MM.1S (cell line): ENCODE data around the gene GDPD5.

ENCODE experiments used
- CTCF ChIP-seq: fragments of 300-600 bp; sonication (generic); IDR thresholded peaks from 2 replicates; pipeline ENCODE4 v1.5.1; 2016; ENCODE audit warnings: antibody characterized with exemption, low read length, mixed read lengths
- EZH2 ChIP-seq: fragments of 300-600 bp; sonication (generic); optimal IDR thresholded peaks from 2 replicates; pipeline ENCODE3; 2017; ENCODE audit warnings: low read depth, mild to moderate bottlenecking, antibody characterized with exemption, low read length, mixed read lengths

DNA sequence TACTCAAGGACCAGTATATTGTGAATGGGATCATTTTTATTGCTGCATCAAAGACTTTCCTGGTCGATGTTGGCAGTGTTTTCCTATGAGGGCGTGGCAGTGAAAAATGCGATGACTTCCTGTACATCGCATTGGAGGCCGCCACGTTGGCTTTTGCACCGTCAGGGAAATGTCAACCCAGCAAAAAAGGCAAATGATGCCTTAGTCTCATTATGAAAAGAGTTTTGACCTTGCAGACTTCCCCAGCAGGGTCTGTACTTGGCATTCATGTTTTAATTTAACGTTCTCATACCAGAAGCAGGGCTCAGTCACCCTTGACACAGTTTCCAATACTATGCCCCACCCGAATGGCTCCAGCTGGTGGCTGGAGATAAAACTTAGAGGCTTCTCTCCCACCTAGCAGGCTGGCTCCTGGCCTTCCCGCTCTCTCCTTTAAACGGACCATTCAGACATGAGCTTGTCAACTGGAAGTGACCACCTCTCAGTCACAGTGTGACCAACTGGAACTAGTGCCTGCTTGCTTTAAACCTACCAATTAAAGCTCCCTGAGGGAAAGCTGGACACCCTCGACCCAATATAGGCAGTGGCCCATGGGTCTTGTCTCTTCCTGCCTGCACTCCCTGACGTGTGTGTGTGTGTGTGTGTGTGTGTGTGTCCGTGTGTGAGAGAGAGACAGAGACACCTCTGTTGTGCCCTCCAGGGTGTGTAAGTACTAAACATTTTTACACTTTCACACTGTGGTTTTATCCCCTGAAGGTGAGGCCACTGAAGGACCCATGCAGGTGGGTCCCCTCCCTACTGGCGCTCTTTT lies 8.7 kb upstream of the GDPD5 start:
- TF ChIP-seq CTCF (no peak), EZH2 (no peak)
